Myocyte (in vitro differentiated cells): ENCODE data around the gene LACTBL1. TPM values are rescaled to one million over a fixed set of nuclear protein-coding genes. Genes with fewer than 3 reads are reported as not detected.
A peak's percentile ranks its signal among the peaks of the same experiment; 100 is the strongest.
"Not testable (repeated sequence)": the region's sequence is repeated elsewhere in the genome, so short reads cannot be mapped to it uniquely, and the experiment has no call there.

ENCODE experiments used
- DNase-seq: peaks from one replicate; pipeline ENCODE4 v3.0.0-alpha.2; 2012; ENCODE audit warnings: low read depth
- polyA plus RNA-seq: library from polyadenylated mRNA; unstranded; fragments of >200 nt; gene quantifications from one replicate; pipeline ENCODE4 v1.2.1, GENCODE V29; 2012; ENCODE audit warnings: missing spikeins
- total RNA-seq: library from RNA; depleted of rRNA; stranded (reverse); fragments of >200 nt; gene quantifications from 2 replicates; pipeline ENCODE4 v1.2.3, GENCODE V29; 2014

The LACTBL1 gene
- total RNA-seq = not detected in 2 replicates
- polyA plus RNA-seq = not detected

DNA sequence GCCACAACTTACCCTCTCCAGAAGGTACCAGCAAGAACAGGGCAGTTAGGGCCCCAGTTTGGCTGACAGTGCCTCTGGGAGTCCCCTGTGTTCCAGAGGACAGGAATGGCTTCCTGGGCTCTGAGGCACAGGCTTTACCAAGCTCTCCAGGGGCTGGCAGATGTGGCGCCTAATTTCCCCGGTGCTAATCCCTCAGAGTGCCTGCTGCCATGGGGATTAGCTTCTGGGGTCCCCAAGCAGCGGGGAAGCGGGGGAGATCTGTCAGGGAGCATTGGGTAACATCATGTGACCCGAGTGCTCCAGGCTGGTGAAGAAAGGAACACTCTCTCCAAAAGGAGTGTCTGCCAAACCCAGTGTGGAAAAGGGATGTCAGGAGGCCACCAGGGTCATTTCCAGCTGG is at the start of gene LACTBL1:
Gene LACTBL1, minus strand, starts transcription at position 107 of the 400 bp plus-strand sequence. CDS start 550 bp downstream, outside the sequence.
- DNase-seq = no peak

- no peak for DNase-seq
Measured at GRCh38 chr1:23021834-23022233, 49.2 kb upstream of the LACTBL1 start.

DNA sequence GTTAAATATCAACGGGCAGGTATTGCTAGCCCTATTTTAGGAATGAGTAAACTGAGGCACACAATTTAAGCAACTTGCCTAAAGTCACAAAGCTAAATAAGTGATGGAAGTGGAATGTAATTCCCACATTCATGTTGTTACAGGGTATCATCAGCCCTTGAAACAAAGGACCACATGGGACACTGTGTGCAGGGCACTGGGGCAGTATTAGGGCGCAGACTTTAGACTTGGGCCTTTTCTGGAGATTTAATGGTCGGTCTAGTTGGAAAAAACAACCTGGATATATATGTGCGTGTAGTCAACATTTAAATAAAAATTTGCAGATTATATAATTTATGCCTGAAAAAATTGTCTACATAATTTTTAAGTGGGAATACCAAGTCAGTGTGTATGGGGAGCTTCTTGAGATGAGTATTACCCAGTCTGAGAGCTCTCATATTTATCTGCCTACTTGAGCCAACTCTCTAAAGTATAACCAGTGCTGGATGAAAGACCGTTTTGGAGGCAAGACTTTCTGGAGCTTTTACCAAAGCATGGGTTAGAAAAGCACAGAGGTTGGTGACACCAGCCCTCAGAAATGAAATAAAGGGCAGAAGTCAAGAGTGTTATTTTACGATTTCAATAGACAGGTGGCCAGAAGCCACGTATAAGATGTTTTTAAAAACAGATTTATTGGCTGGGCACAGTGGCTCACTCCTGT is 48.2 kb upstream of the LACTBL1 start:
- DNase-seq = no peak

- peak; percentile 32 for DNase-seq
Measured at GRCh38 chr1:23019863-23020625, 47.4 kb upstream of the LACTBL1 start.

- peak; percentile 99 for DNase-seq
Measured at GRCh38 chr1:23019094-23019862, 46.6 kb upstream of the LACTBL1 start, which contains the start of gene KDM1A. KDM1A (plus strand) TSS chr1:23019468; CDS start chr1:23019597, 129 bp downstream.

DNA sequence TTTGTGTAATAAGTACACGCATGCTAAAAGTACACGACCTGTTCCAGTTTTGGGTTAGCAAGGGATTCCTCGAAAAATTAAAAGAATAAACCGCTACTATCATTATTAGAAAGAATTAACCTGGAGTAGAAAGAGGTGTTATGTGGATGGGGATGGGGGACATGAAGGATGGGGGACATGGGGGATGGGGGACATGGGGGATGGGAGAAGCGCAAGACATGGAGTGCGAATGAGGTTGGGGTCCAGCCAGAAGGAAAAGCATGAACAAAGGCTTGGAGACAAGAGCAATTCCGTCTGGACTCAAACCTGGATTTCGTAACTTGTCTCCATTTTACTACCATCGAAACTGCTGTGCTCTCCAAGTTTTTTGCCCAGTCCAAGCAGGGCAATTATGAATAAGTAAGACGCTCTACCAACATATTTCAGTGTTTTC is 46.0 kb upstream of the LACTBL1 start:
- no peak for DNase-seq

DNA sequence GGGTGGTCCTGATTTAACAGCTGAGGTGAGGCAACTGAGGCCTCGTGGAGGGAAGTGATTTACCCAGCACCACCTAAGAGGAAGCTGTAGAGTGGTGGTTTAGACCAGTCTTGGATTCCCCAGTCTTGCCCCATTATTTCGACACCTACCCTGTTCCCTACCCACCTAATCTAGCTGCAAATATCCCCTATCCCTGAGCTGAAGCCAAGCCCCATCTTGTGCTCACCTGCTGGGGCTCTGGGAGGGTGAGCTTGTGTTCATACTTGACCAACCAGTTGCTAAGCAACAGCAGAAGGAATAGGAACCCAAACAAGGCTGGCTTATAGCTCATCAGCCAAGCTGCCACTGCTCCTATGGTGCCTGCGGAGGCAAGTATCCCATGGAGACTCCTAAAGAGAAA is 41.0 kb upstream of the LACTBL1 start:
- no peak for DNase-seq

DNA sequence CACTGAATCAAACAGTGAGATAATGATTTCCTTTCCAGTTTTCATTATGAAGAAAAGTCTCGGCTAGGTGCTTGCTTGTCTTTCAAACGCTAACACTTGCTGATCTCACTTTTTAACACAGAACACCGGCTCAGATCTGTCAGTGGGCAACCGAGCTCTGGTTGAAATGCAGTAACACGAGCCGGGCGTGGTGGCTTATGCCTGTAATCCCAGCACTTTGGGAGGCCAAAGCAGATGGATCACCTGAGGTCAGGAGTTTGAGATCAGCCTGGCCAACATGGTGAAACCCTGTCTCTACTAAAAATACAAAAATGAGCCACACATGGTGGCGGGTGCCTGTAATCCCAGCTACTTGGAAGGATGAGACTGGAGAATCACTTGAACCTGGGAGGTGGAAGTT is 37.4 kb upstream of the LACTBL1 start:
- not testable (repeated sequence) for DNase-seq

DNA sequence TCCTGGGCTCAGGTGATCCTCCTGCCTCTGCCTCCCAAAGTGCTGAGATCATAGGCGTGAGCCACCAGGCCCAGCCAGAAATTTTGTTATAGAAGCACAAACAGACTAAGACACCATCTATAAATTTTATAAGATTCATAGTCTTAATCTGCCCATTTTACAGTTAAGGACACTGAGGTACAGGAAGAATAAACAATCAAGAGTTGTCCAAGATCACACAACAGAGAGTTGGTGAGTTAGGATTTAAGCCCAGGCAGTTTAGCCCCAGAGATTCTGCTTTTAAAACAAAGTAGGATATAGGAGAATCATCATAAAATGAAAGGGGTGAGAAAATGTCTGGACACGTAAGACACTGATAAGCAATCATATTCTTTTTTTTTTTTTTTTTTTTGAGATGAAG is 36.2 kb upstream of the LACTBL1 start:
- DNase-seq = no peak

- no peak for DNase-seq
Measured at GRCh38 chr1:23007106-23007505, 34.4 kb upstream of the LACTBL1 start.

DNA sequence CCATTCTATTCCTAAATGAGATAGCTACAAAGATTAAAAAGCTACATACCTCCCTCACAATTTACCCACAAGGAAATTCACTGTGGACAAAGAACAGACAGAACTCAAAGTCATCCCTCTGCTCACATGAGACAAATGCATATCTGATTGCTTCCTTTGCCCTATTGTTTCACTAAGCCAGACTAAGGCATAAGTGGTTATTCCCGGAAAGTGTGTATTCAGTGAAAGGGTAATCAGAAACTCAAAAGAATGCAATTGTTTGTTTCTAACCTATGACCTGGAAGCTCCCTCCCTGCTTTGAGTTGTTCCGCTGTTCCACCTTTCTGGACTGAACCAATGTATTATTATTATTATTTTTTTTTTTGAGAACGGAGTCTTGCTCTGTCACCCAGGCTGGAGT is 32.1 kb upstream of the LACTBL1 start:
- DNase-seq = not testable (repeated sequence)

DNA sequence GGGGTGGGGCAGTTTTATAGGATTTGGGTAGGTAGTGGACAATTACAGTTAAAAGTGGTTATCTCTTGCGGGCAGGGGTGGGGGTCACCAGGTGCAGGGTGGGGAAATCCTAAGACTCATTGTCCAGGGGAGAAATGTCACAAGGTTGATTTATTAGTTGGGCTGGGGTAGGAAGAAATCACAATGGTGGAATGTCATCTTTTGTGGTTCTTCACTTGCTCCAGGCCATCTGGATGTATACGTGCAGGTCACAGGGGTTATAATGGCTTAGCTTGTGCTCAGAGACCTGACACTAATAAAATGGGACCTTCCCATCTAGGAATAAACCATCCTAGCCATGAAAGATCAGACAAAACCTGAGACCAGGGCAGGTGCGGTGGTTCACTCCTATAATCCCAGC is 31.4 kb upstream of the LACTBL1 start:
- no peak for DNase-seq

- not testable (repeated sequence) for DNase-seq
Measured at GRCh38 chr1:23002218-23002617, 29.6 kb upstream of the LACTBL1 start.

DNA sequence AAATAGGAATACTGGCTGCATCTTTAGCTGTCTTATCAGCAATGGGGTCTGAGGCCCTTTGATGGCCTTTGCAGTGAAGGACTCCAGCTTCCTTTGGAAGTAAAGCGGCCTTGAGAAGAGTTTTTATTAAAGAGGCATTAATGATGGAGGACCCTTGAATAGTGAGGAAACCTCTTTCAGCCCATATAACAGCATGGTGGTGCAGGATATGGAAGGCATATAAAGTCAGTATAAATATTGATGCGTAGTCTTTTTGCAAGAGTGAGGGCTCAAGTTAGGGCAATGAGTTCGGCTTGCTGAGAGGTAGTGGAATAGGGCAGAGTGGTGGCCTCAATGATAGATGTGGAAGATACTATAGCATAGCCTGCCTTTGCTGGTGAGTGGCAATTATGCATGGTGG is 27.5 kb upstream of the LACTBL1 start:
- DNase-seq = not testable (repeated sequence)

DNA sequence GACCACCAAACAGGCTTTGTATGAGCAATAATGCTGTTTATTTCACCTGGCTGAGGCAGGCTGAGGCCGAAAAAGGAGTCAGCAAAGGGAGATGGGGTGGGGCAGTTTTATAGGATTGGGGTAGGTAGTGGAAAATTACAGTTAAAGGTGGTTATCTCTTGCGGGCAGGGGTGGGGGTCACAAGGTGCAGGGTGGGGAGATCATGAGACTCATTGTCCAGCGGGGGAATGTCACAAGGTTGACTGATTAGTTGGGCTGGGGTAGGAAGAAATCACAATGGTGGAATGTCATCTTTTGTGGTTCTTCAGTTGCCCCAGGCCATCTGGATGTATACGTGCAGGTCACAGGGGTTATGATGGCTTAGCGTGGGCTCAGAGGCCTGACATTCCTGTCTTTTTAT is 24.9 kb upstream of the LACTBL1 start:
- DNase-seq = not testable (repeated sequence)

GRCh38 chr1:22995774-22996173 is 23.1 kb upstream of the LACTBL1 start:
- no peak for DNase-seq

DNA sequence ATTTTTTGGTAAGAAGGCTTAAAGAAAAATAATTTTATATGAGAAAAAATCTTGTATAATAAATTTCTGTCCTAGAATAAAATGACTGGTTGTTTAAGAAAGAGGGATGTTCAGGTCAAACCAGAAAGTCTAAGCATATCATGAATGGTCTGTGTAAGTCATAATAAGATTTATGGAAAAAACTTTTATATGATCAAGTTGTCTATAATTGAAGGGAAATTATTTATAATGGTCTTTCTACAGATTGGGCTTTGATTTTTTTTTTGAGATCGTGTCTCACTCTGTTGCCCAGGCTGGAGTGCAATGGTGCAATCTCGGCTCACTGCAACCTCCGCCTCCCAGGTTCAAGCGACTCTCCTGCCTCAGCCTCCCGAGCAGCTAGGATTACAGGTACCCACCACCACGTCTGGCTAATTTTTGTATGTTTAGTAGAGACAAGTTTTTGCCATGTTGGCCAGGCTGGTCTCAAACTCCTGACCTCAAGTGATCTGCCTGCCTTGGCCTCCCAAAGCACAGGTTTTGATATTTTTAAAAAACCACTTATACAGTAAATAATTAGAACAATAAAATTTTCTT is 20.6 kb upstream of the LACTBL1 start:
- DNase-seq = not testable (repeated sequence)

GRCh38 chr1:22992384-22992783 is 19.7 kb upstream of the LACTBL1 start:
- DNase-seq = not testable (repeated sequence)

GRCh38 chr1:22983944-22984343 is 11.3 kb upstream of the LACTBL1 start:
- DNase-seq = no peak

GRCh38 chr1:22980471-22980790 is 7.8 kb upstream of the LACTBL1 start:
- DNase-seq = not testable (repeated sequence)

GRCh38 chr1:22978299-22978698 is 5.6 kb upstream of the LACTBL1 start:
- peak; percentile 27 for DNase-seq
